Heart left ventricle (tissue), 16 donors: Measurements from ENCODE around the gene KIF26B. TPM values are rescaled to one million over a fixed set of nuclear protein-coding genes. Genes with fewer than 3 reads are reported as not detected.

Experiments
- ATAC-seq, 4 donors: fragments of 200-7000 bp; cut with Tn5 transposase; one replicate each; pipeline ENCODE4 v1.9.1; 2020 to 2022; ENCODE audit warnings: moderate library complexity in 4 of 4, mild to moderate bottlenecking in 3 of 4, moderate number of reproducible peaks in 1 of 4
- DNase-seq, 5 donors: peaks; one replicate each; pipeline ENCODE4 v3.0.0-alpha.2; 2020
- H3K27ac ChIP-seq, 12 donors: fragments of 200-600 bp; sonication (generic) in 4 of 12; one replicate each; pipeline versions ENCODE4 v1.5.0 to v1.8.0; 2016 to 2022; ENCODE audit warnings: mild to moderate bottlenecking in 2 of 12
- H3K27me3 ChIP-seq, 9 donors: fragments of 200-600 bp; sonication (generic) in 2 of 9; one replicate each; pipeline versions ENCODE4 v1.5.1 to v1.8.0; 2016 to 2022; ENCODE audit warnings: mild to moderate bottlenecking in 3 of 9
- H3K36me3 ChIP-seq, 9 donors: fragments of 200-600 bp; sonication (generic) in 2 of 9; one replicate each; pipeline versions ENCODE4 v1.5.0 to v1.8.0; 2018 to 2022; ENCODE audit warnings: mild to moderate bottlenecking in 2 of 9
- H3K4me1 ChIP-seq, 12 donors: fragments of 200-600 bp; sonication (generic) in 4 of 12; one replicate each; pipeline versions ENCODE4 v1.5.0 to v1.8.0; 2016 to 2022; ENCODE audit warnings: mild to moderate bottlenecking in 3 of 12
- H3K4me3 ChIP-seq, 12 donors: fragments of 200-600 bp; sonication (generic) in 4 of 12; one replicate each; pipeline versions ENCODE4 v1.5.0 to v1.8.0; 2017 to 2022; ENCODE audit warnings: mild to moderate bottlenecking in 9 of 12, moderate library complexity in 4 of 12
- H3K9me3 ChIP-seq, 12 donors: fragments of 200-600 bp; sonication (generic) in 4 of 12; one replicate each; pipeline versions ENCODE4 v1.5.0 to v1.8.0; 2016 to 2022; ENCODE audit warnings: mild to moderate bottlenecking in 1 of 12
- CTCF ChIP-seq, 12 donors: fragments of 200-600 bp; sonication (generic) in 4 of 12; IDR thresholded peaks; one replicate each; pipeline versions ENCODE4 v1.5.0 to v1.8.0; 2018 to 2022; ENCODE audit warnings: antibody characterized with exemption in 12 of 12, mild to moderate bottlenecking in 5 of 12
- POLR2A ChIP-seq, 2 donors: fragments of 450-650 bp; IDR thresholded peaks; one replicate each; pipeline ENCODE4 v1.6.1; 2017; ENCODE audit warnings: antibody characterized with exemption in 2 of 2, mild to moderate bottlenecking in 2 of 2, moderate library complexity in 2 of 2
- WGBS, 4 donors: extraction: QIAGEN DNeasy Blood & Tissue Kit in 2 of 4; methylation state at CpG; one replicate each; pipeline versions ENCODE4 v1.1.5 to v1.1.7; 2013 to 2018; 5-methylcytosine and 5-hydroxymethylcytosine counted together
- intact Hi-C, 10 donors: fragments of 100-400 bp; cut with DNase I; formaldehyde crosslinking; loops; one replicate each; pipeline versions ENCODE4 v1.11.1 to v1.14.2; 2022
- polyA plus RNA-seq, 2 donors: library from polyadenylated mRNA; stranded (reverse); fragments of 200-250 nt; gene quantifications; one replicate each; pipeline ENCODE4 v1.2.3, GENCODE V29; 2013
- total RNA-seq, 9 donors: library from RNA; depleted of rRNA in 2 of 9; stranded (reverse); fragments of >200 nt in 2 of 9; fragmentation: NEBNext Ultra II Directional in 3 of 9; extraction: Animal tissue kit (Norgen Biotek cat#: 25700) in 3 of 9; gene quantifications; one replicate each; pipeline versions ENCODE4 v1.1.0 to v1.2.4, GENCODE V29; 2016 to 2023
- donor health status: ischemic (EF 13 %, LVEDD 7.1; RV severe dilation, severe dysfunction).
- donor health status: healthy with polysubstance abuse.
- donor health status: DM: no; HTN: yes; CAD: no.
- donor health status: DM: no; HTN: no; CAD: no.
- donor health status: ischemic (EF 25% LVEDD 6.9; RV normal size, moderate dysfunction).
- donor health status: ischemic (EF 25% LVEDD 5.7; RV mildly dilated, moderate dysfunction).
- donor health status: healthy.
- donor health status: DM: yes; HTN: yes; CAD: no.
- donor health status: ischemic (EF 35%, LVEDD 5.7; RV mildly dilated, moderate dysfunction).
- donor health status: nonischemic (EF 11% LVEDD 7.7; RV severe dilation, severe dysfunction).
- donor health status: DM: yes; HTN: yes; CAD: no.
- donor health status: PGD.
- donor health status: ischemic (EF 29% LVEDD 5.4; RV normal size, mild dysfunction).
- donor health status: nonischemic (EF 23%, LVEDD 6.1; RV moderate dilation, normal function).

The KIF26B gene
- total and polyA plus RNA-seq, 11 donors, result 1.2 to 7.0 (median 2.3) TPM

- no peak for TF ChIP-seq POLR2A (IDR thresholded peaks at IDR 0.05)
- TF ChIP-seq CTCF (IDR thresholded peaks at IDR 0.05), result no peak
- no peak for DNase-seq
- peaks cover 0 to 5% (median 0%) of the 10 kb centered on the region in 12 donors for H3K4me1 ChIP-seq
- peaks cover 0 to 5% (median 0%) of the 10 kb centered on the region in 9 donors for H3K27me3 ChIP-seq
- WGBS, 4 donors, result 89 to 94% (median 94%) methylated on average over 15 of the region's 15 CpGs
- H3K4me3 ChIP-seq, result no peak overlapping the region
- intact Hi-C loops, result no loop called here
- H3K36me3 ChIP-seq, result no peaks in the 10 kb centered on the region
- H3K27ac ChIP-seq, result no peak overlapping the region
- H3K9me3 ChIP-seq, result no peaks in the 10 kb centered on the region
- ATAC-seq, result peak in 1 of 4 donors; percentile 42
Observed at GRCh38 chr1:245464290-245464689, 309.5 kb downstream of the KIF26B start.

GRCh38 chr1:245465666-245466065 is 310.9 kb downstream of the KIF26B start:
- Histone ChIP-seq H3K27ac (no peak overlapping the region), H3K27me3 (peaks cover 0 to 5% (median 0%) of the 10 kb centered on the region in 9 donors), H3K36me3 (no peaks in the 10 kb centered on the region), H3K9me3 (no peaks in the 10 kb centered on the region), H3K4me3 (no peak overlapping the region), H3K4me1 (no peaks in the 10 kb centered on the region)
- intact Hi-C loops, result no loop called here
- TF ChIP-seq CTCF (IDR thresholded peaks at IDR 0.05) (no peak), POLR2A (IDR thresholded peaks at IDR 0.05) (no peak)
- ATAC-seq (no peak), DNase-seq (no peak)
- WGBS, 4 donors, result 79 to 89% (median 84%) methylated on average over 16 of the region's 16 CpGs

GRCh38 chr1:245466261-245466660 is 311.5 kb downstream of the KIF26B start:
- DNase-seq (no peak), ATAC-seq (no peak)
- Histone ChIP-seq H3K9me3 (no peaks in the 10 kb centered on the region), H3K4me1 (no peaks in the 10 kb centered on the region), H3K27me3 (peaks cover 0 to under 1% (median 0%) of the 10 kb centered on the region in 9 donors), H3K27ac (no peak overlapping the region), H3K36me3 (no peaks in the 10 kb centered on the region), H3K4me3 (no peak overlapping the region)
- 57 to 67% (median 61%) methylated on average over 7 of the region's 7 CpGs for WGBS, 4 donors
- intact Hi-C loops, result no loop called here
- no peak for TF ChIP-seq POLR2A (IDR thresholded peaks at IDR 0.05)
- TF ChIP-seq CTCF (IDR thresholded peaks at IDR 0.05), result no peak

- TF ChIP-seq POLR2A (IDR thresholded peaks at IDR 0.05), result no peak
- no peak for TF ChIP-seq CTCF (IDR thresholded peaks at IDR 0.05)
- 92 to 100% (median 94%) methylated on average over 1 of the region's 1 CpG for whole genome bisulfite sequencing, 4 donors
- Histone ChIP-seq H3K36me3 (no peaks in the 10 kb centered on the region), H3K27ac (no peak overlapping the region), H3K4me1 (no peaks in the 10 kb centered on the region), H3K27me3 (no peaks in the 10 kb centered on the region), H3K9me3 (no peaks in the 10 kb centered on the region), H3K4me3 (no peak overlapping the region)
- ATAC-seq (no peak), DNase-seq (no peak)
- intact Hi-C loops, result no loop called here
Observed at GRCh38 chr1:245467804-245468203, 313.0 kb downstream of the KIF26B start.
